ENCODE measurements around the gene CNN3.

DNA sequence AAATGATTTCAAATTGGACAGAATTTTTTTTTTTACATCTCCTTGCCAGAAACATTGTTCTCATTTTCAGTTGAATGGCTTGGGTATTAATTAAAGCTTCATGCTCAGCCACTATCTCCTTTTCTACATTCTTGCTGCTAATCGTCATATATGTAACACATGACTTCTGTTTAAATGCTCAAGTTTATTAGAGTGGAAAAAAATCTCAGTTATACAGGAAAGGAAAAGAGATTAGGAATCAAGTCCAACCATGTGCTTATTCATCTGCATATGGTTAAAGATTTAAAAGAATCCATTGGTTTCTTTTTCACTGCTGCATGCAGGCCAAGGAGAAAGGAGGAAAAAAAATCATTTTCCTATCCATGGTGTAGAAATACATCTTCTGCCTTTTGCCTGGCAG, 47.3 kb upstream of the CNN3 start:
- TF ChIP-seq, protein P1, sequence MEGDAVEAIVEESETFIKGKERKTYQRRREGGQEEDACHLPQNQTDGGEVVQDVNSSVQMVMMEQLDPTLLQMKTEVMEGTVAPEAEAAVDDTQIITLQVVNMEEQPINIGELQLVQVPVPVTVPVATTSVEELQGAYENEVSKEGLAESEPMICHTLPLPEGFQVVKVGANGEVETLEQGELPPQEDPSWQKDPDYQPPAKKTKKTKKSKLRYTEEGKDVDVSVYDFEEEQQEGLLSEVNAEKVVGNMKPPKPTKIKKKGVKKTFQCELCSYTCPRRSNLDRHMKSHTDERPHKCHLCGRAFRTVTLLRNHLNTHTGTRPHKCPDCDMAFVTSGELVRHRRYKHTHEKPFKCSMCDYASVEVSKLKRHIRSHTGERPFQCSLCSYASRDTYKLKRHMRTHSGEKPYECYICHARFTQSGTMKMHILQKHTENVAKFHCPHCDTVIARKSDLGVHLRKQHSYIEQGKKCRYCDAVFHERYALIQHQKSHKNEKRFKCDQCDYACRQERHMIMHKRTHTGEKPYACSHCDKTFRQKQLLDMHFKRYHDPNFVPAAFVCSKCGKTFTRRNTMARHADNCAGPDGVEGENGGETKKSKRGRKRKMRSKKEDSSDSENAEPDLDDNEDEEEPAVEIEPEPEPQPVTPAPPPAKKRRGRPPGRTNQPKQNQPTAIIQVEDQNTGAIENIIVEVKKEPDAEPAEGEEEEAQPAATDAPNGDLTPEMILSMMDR (IDR thresholded peaks at IDR 0.05), result no peak
- no peak for TF ChIP-seq EZH2 (IDR thresholded peaks at IDR 0.05; ENCODE audit: borderline replicate concordance, insufficient read depth, low read depth, low read length, poor library complexity, severe bottlenecking)

Measured in B cell (primary cell).